HG03342 (cell line): ENCODE measurements around the gene CPLX1.
"Not testable (repeated sequence)": the region's sequence is repeated elsewhere in the genome, so short reads cannot be mapped to it uniquely, and the experiment has no call there.

Source experiments
- ATAC-seq: cut with Tn5 transposase; IDR thresholded peaks from one replicate; pipeline ENCODE4 v1.9.1; 2021; ENCODE audit warnings: mild to moderate bottlenecking, moderate library complexity; ENCODE audit not compliant: unreplicated experiment

CPLX1 gene

GRCh38 chr4:780255-780654 lies 45.7 kb downstream of the CPLX1 start:
- ATAC-seq = not testable (repeated sequence)

GRCh38 chr4:779555-779954 lies 46.4 kb downstream of the CPLX1 start:
- no peak for ATAC-seq

- ATAC-seq = no peak
These were observed 48.2 kb downstream of the CPLX1 start for GRCh38 chr4:777520-778262.

GRCh38 chr4:776743-777441 lies 49.0 kb downstream of the CPLX1 start:
- no peak for ATAC-seq

- not testable (repeated sequence) for ATAC-seq
These were observed 50.4 kb downstream of the CPLX1 start for GRCh38 chr4:775485-775884.

- ATAC-seq = not testable (repeated sequence)
These were observed 51.4 kb downstream of the CPLX1 start for GRCh38 chr4:774419-775092.

- ATAC-seq = no peak
These were observed 52.7 kb downstream of the CPLX1 start for GRCh38 chr4:773214-773613.

GRCh38 chr4:772776-773175 lies 53.2 kb downstream of the CPLX1 start:
- ATAC-seq = no peak

GRCh38 chr4:772118-772517 lies 53.8 kb downstream of the CPLX1 start:
- no peak for ATAC-seq

GRCh38 chr4:771464-771863 lies 54.5 kb downstream of the CPLX1 start:
- ATAC-seq = no peak

- ATAC-seq = no peak
These were observed 55.9 kb downstream of the CPLX1 start for GRCh38 chr4:770022-770421.

GRCh38 chr4:769511-769910 lies 56.4 kb downstream of the CPLX1 start:
- ATAC-seq = no peak

GRCh38 chr4:768995-769394 lies 56.9 kb downstream of the CPLX1 start:
- no peak for ATAC-seq

- ATAC-seq = no peak
These were observed 57.9 kb downstream of the CPLX1 start for GRCh38 chr4:768076-768475.

- ATAC-seq = no peak
These were observed 59.2 kb downstream of the CPLX1 start for GRCh38 chr4:766559-767283.

GRCh38 chr4:766152-766515 lies 59.8 kb downstream of the CPLX1 start:
- ATAC-seq = no peak

GRCh38 chr4:764405-765169 lies 61.3 kb downstream of the CPLX1 start:
- no peak for ATAC-seq

GRCh38 chr4:763922-764321 lies 62.0 kb downstream of the CPLX1 start:
- ATAC-seq = no peak

GRCh38 chr4:763191-763810 lies 62.6 kb downstream of the CPLX1 start:
- ATAC-seq = no peak
